Measurements from ENCODE around the gene ZZZ3. TPM values are rescaled to one million over a fixed set of nuclear protein-coding genes. Genes with fewer than 3 reads are reported as not detected.

The ZZZ3 gene
- total and polyA plus RNA-seq, 2 of the 13 experiments (the other 11 are each of a cell fraction or from before 2014, with no cell fraction given), result 18.1 to 50.2 TPM

- TF ChIP-seq MAF1 (CRISPR knock-in tag; IDR thresholded peaks at IDR 0.05; ENCODE audit: borderline replicate concordance), result no peak; the same call in 1 of the 2 replicates
- 0 out of 2 replicates have a peak, but pooled peaks have one; percentile 39 for TF ChIP-seq PRMT3 (CRISPR knock-in tag; IDR thresholded peaks at IDR 0.05; ENCODE audit: borderline replicate concordance, low read depth)
- TF ChIP-seq ZGPAT (CRISPR knock-in tag; IDR thresholded peaks at IDR 0.05), result peak; percentile 60; the same call in 1 of the 2 replicates
- no peak for TF ChIP-seq IRF1 (CRISPR knock-in tag; IDR thresholded peaks at IDR 0.05; ENCODE audit: low read depth)
- TF ChIP-seq DBP (CRISPR knock-in tag; IDR thresholded peaks at IDR 0.05; ENCODE audit: not compliant biosample characterization), result no peak
- no peak for TF ChIP-seq ZNF513 (CRISPR knock-in tag; conservative IDR thresholded peaks at IDR 0.05)
- TF ChIP-seq RXRB (CRISPR knock-in tag; IDR thresholded peaks at IDR 0.05; ENCODE audit: borderline replicate concordance), result no peak
- TF ChIP-seq SPEN (CRISPR knock-in tag; IDR thresholded peaks at IDR 0.05; ENCODE audit: low read depth), result peak; percentile 42; the same call in 1 of the 2 replicates
- no peak for TF ChIP-seq HMG20B (CRISPR knock-in tag; conservative IDR thresholded peaks at IDR 0.05)
- no peak for TF ChIP-seq POGK (CRISPR knock-in tag; conservative IDR thresholded peaks at IDR 0.05)
- TF ChIP-seq ZC3H4 (CRISPR knock-in tag; IDR thresholded peaks at IDR 0.05; ENCODE audit: borderline replicate concordance), result no peak
- peak; percentile 90 for TF ChIP-seq CBFB (CRISPR knock-in tag; IDR thresholded peaks at IDR 0.05)
- no peak for TF ChIP-seq HHEX (CRISPR knock-in tag; IDR thresholded peaks at IDR 0.05)
- no peak for TF ChIP-seq IRX3 (CRISPR knock-in tag; IDR thresholded peaks at IDR 0.05; ENCODE audit: borderline replicate concordance, low read depth)
- TF ChIP-seq MAFG (CRISPR knock-in tag; IDR thresholded peaks at IDR 0.05), result no peak
- TF ChIP-seq NR2F1 (CRISPR knock-in tag; IDR thresholded peaks at IDR 0.05), result no peak
- no peak for TF ChIP-seq PAX8 (CRISPR knock-in tag; IDR thresholded peaks at IDR 0.05; ENCODE audit: borderline replicate concordance)
- no peak for TF ChIP-seq GRHL1 (CRISPR knock-in tag; conservative IDR thresholded peaks at IDR 0.05)
- TF ChIP-seq ZNF33B (CRISPR knock-in tag; IDR thresholded peaks at IDR 0.05), result no peak
Observed at GRCh38 chr1:77683160-77684148, 996 bp upstream of the ZZZ3 start (continued).

Data from HepG2 (cell line).